ENCODE results near the gene MAGI2.

DNA sequence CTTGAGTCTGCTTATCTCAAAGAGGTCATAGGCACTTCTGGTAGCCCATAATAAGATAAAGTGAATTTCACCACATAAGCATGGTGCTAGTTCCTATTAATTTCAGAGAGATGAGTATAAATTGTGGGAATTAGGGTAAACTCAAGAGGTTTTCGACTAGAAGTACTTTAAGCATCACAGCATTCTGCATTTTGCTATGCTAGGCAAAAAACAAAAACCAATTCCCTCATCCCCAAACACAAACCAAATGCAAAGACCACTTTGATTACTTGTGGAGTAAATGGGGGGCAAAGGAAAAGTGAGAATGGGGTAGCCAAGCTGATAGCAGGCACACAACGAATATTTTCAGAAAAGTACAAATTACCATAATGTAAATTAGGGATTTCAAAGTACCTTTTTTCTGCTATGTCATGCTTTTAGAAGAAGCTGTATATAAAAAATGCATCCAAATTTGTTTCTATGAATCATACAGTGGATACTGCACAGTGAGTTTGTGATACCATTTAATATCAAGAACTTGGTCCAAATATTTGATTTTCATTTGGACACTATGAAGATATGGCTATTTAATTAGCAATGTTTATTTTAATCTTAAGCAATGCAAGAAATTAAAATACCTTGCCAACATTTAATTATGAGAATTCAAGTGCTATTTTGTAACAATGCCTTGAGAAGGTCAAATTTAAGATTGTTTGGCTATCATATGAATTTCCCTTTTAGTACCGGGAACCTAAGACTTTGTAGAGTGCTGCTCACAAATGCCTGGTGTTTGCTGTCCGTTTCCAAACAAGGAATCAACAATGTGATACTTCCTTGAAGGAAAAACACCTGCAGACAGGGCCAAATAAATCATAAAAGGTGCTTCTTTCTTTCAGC, 1199.4 kb downstream of the MAGI2 start:
- TF ChIP-seq, protein P1, sequence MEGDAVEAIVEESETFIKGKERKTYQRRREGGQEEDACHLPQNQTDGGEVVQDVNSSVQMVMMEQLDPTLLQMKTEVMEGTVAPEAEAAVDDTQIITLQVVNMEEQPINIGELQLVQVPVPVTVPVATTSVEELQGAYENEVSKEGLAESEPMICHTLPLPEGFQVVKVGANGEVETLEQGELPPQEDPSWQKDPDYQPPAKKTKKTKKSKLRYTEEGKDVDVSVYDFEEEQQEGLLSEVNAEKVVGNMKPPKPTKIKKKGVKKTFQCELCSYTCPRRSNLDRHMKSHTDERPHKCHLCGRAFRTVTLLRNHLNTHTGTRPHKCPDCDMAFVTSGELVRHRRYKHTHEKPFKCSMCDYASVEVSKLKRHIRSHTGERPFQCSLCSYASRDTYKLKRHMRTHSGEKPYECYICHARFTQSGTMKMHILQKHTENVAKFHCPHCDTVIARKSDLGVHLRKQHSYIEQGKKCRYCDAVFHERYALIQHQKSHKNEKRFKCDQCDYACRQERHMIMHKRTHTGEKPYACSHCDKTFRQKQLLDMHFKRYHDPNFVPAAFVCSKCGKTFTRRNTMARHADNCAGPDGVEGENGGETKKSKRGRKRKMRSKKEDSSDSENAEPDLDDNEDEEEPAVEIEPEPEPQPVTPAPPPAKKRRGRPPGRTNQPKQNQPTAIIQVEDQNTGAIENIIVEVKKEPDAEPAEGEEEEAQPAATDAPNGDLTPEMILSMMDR (IDR thresholded peaks at IDR 0.05; ENCODE audit: insufficient read depth, low read depth, low read length), result no peak
- no peak for TF ChIP-seq EZH2 (IDR thresholded peaks at IDR 0.05; ENCODE audit: insufficient read depth, low read length)

All from astrocyte (in vitro differentiated cells and primary cell).